Lung (tissue), 12 donors: Measurements from ENCODE around the gene CEP170B. TPM values are rescaled to one million over a fixed set of nuclear protein-coding genes. Genes with fewer than 3 reads are reported as not detected.

Experiments
- ATAC-seq: fragments of 200-7000 bp; cut with Tn5 transposase; one replicate; pipeline ENCODE4 v1.9.1; 2020; ENCODE audit warnings: moderate number of reproducible peaks; ENCODE audit not compliant: insufficient read depth, low FRiP score
- DNase-seq, 3 donors: peaks; one replicate each; pipeline ENCODE4 v3.0.0-alpha.2; 2013 to 2017
- H3K27ac ChIP-seq, 2 donors: one replicate each; pipeline ENCODE4 v1.5.1; 2013; ENCODE audit warnings: mild to moderate bottlenecking in 2 of 2, moderate library complexity in 2 of 2, control low read depth in 1 of 2, inconsistent platforms in 1 of 2, low read depth in 1 of 2, low read length in 1 of 2
- H3K27me3 ChIP-seq, 3 donors: one replicate each; pipeline ENCODE4 v1.5.1; 2013; ENCODE audit warnings: low read length in 2 of 3; ENCODE audit not compliant: control insufficient read depth in 3 of 3, insufficient read depth in 3 of 3
- H3K36me3 ChIP-seq, 4 donors: one replicate each; pipeline ENCODE4 v1.5.1; 2013; ENCODE audit warnings: low read length in 4 of 4, mild to moderate bottlenecking in 1 of 4, moderate library complexity in 1 of 4; ENCODE audit not compliant: control insufficient read depth in 4 of 4, insufficient read depth in 4 of 4
- H3K4me1 ChIP-seq, 5 donors: one replicate each; pipeline ENCODE4 v1.5.1; 2013; ENCODE audit warnings: low read length in 5 of 5, mild to moderate bottlenecking in 2 of 5, moderate library complexity in 1 of 5; ENCODE audit not compliant: control insufficient read depth in 5 of 5, insufficient read depth in 5 of 5
- H3K4me3 ChIP-seq: one replicate; pipeline ENCODE4 v1.5.1; 2013; ENCODE audit warnings: mild to moderate bottlenecking, control low read depth, moderate library complexity
- H3K9ac ChIP-seq, 2 donors: one replicate each; pipeline ENCODE4 v1.5.1; 2013; ENCODE audit warnings: low read length in 2 of 2, control low read depth in 1 of 2; ENCODE audit not compliant: insufficient read depth in 1 of 2
- H3K9me3 ChIP-seq, 4 donors: one replicate each; pipeline ENCODE4 v1.5.1; 2013; ENCODE audit warnings: low read length in 3 of 4, mild to moderate bottlenecking in 1 of 4, moderate library complexity in 1 of 4; ENCODE audit not compliant: control insufficient read depth in 4 of 4, insufficient read depth in 3 of 4
- WGBS, 2 donors: extraction: QIAGEN DNeasy Blood & Tissue Kit; methylation state at CpG; one replicate each; pipeline ENCODE4 v1.1.7; 2013; 5-methylcytosine and 5-hydroxymethylcytosine counted together
- polyA plus RNA-seq, 2 donors: library from polyadenylated mRNA; stranded (reverse); fragments of 200-250 nt; gene quantifications; one replicate each; pipeline ENCODE4 v1.2.1, GENCODE V29; 2013
- total RNA-seq, 2 donors: library from RNA; depleted of rRNA in 1 of 2; stranded (reverse); fragments of >200 nt in 1 of 2; gene quantifications; one replicate each; pipeline ENCODE4 v1.2.1, GENCODE V29; 2014 to 2021
- TF ChIP-seq, protein P1 (sequence below): IDR thresholded peaks from 2 replicates; pipeline ENCODE4 v1.5.1; 2012; ENCODE audit warnings: mild to moderate bottlenecking; ENCODE audit errors: control extremely low read depth, extremely low read depth
- donor health status: control.
- donor health status: control.
- donor health status: Bipolar disorder and iron deficiency.
- donor health status: healthy.
- donor health status: DM: yes; HTN: yes; CAD: no.

CEP170B gene
- total and polyA plus RNA-seq, 4 donors, result 12.1 to 50.3 (median 15.1) TPM

- no peak for ATAC-seq
- H3K9ac ChIP-seq, result no peak overlapping the region
- WGBS, 2 donors, result 89% methylated on average over 37 to 39 of the region's 39 CpGs
- no peaks in the 10 kb centered on the region for H3K9me3 ChIP-seq
- H3K4me3 ChIP-seq, result no peak overlapping the region
- TF ChIP-seq, protein P1, sequence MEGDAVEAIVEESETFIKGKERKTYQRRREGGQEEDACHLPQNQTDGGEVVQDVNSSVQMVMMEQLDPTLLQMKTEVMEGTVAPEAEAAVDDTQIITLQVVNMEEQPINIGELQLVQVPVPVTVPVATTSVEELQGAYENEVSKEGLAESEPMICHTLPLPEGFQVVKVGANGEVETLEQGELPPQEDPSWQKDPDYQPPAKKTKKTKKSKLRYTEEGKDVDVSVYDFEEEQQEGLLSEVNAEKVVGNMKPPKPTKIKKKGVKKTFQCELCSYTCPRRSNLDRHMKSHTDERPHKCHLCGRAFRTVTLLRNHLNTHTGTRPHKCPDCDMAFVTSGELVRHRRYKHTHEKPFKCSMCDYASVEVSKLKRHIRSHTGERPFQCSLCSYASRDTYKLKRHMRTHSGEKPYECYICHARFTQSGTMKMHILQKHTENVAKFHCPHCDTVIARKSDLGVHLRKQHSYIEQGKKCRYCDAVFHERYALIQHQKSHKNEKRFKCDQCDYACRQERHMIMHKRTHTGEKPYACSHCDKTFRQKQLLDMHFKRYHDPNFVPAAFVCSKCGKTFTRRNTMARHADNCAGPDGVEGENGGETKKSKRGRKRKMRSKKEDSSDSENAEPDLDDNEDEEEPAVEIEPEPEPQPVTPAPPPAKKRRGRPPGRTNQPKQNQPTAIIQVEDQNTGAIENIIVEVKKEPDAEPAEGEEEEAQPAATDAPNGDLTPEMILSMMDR, result no peak
- H3K27me3 ChIP-seq, result no peaks in the 10 kb centered on the region
- no peak for DNase-seq
- no peak overlapping the region for H3K27ac ChIP-seq
- peaks cover 0 to 8% (median 5%) of the 10 kb centered on the region in 5 donors for H3K4me1 ChIP-seq
- H3K36me3 ChIP-seq, result peaks cover 0 to 2% (median 0%) of the 10 kb centered on the region in 4 donors
Observed at GRCh38 chr14:104893435-104894207, 28.6 kb downstream of the CEP170B start.

DNA sequence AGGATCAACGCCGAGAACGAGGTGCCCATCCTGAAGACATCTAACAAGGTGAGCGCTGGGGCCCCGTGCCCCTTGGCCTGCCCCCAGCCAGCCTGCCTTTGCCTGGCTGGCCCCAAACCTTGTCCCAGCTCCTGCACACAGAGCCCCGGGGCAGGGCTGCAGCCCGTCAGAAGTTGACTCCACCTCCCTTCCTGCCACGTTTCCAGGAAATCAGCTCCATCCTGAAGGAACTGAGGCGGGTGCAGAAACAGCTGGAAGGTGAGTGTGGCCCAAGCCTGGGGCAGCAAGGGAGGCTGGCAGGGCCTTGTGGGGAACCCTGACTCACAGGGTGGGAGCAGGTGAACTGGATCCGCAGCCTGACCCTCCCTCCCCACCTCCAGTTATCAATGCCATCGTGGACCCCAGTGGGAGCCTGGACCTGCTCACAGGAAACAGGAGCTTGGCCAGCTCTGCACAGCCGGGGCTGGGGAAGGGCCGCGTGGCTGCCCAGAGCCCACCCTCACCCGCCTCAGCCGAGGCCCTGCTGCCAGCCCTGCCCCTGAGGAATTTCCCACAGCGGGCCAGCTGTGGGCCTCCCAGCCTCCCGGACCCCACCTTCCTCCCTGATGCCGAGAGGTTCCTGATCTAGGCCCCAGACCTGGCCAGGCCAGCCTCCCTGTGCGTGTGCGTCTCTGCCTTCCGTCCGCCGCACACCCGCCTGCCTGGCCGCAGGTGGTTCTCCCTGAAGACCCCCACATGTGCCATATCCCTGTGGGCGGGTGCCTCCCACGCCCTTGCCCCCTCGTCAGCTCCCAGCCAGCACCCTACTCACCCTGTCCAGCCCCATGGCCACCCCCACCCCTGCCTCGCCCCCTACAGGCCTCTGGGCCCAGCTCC lies 29.5 kb downstream of the CEP170B start:
- H3K9me3 ChIP-seq, result no peaks in the 10 kb centered on the region
- H3K27ac ChIP-seq, result no peak overlapping the region
- DNase-seq (no peak), ATAC-seq (no peak)
- 83% methylated on average over 28 to 30 of the region's 30 CpGs for WGBS, 2 donors
- no peak overlapping the region for H3K9ac ChIP-seq
- peaks cover 0 to 8% (median 5%) of the 10 kb centered on the region in 5 donors for H3K4me1 ChIP-seq
- H3K36me3 ChIP-seq, result no peaks in the 10 kb centered on the region
- H3K4me3 ChIP-seq, result no peak overlapping the region
- TF ChIP-seq, protein P1, result no peak
- no peaks in the 10 kb centered on the region for H3K27me3 ChIP-seq

- Histone ChIP-seq H3K4me3 (no peak overlapping the region), H3K36me3 (no peaks in the 10 kb centered on the region), H3K27me3 (no peaks in the 10 kb centered on the region), H3K9ac (no peak overlapping the region), H3K27ac (no peak overlapping the region), H3K9me3 (no peaks in the 10 kb centered on the region), H3K4me1 (peaks cover 0 to 8% (median 5%) of the 10 kb centered on the region in 5 donors)
- DNase-seq (no peak), ATAC-seq (no peak)
- WGBS, 2 donors, result 61 to 81% methylated on average over 9 of the region's 9 CpGs
- TF ChIP-seq, protein P1, result no peak
Observed at GRCh38 chr14:104895207-104895785, 30.2 kb downstream of the CEP170B start.
